ENCODE results near the gene FAM13B. TPM values are rescaled to one million over a fixed set of nuclear protein-coding genes. Genes with fewer than 3 reads are reported as not detected.

FAM13B gene
- total and polyA plus RNA-seq, 9 of the 15 experiments (the other 6 are each of a cell fraction or from before 2014, with no cell fraction given): 2.3 to 21.6 (median 14.1) TPM

- TF ChIP-seq E2F8 (IDR thresholded peaks at IDR 0.05; ENCODE audit: low read depth, partially characterized antibody) (no peak), MNT (conservative IDR thresholded peaks at IDR 0.05) (peak in 1 of 2 experiments; percentile 53; a peak in 1 of 4 replicates), PHB (CRISPR knock-in tag; IDR thresholded peaks at IDR 0.05) (no peak), CBX3 (IDR thresholded peaks at IDR 0.05; ENCODE audit: borderline replicate concordance in 1 of 2, low read length in 2 of 2) (peak in 1 of 2 experiments; percentile 84; a peak in 1 of 3 replicates), BACH1 (tag; IDR thresholded peaks at IDR 0.05) (peak; percentile 37; the same call in 1 of the 2 replicates), NONO (IDR thresholded peaks at IDR 0.05; ENCODE audit: low read depth in 2 of 2, low read length in 1 of 2) (peak; percentile 8 to 69; a peak in 1 of 4 replicates), HIVEP1 (CRISPR knock-in tag; IDR thresholded peaks at IDR 0.05) (no peak), KLF6 (CRISPR knock-in tag; IDR thresholded peaks at IDR 0.05; ENCODE audit: borderline replicate concordance) (no peak), NFRKB (IDR thresholded peaks at IDR 0.05; ENCODE audit: low read depth) (0 out of 2 replicates have a peak, but pooled peaks have one; percentile 51)
- TF ChIP-seq, protein P1, sequence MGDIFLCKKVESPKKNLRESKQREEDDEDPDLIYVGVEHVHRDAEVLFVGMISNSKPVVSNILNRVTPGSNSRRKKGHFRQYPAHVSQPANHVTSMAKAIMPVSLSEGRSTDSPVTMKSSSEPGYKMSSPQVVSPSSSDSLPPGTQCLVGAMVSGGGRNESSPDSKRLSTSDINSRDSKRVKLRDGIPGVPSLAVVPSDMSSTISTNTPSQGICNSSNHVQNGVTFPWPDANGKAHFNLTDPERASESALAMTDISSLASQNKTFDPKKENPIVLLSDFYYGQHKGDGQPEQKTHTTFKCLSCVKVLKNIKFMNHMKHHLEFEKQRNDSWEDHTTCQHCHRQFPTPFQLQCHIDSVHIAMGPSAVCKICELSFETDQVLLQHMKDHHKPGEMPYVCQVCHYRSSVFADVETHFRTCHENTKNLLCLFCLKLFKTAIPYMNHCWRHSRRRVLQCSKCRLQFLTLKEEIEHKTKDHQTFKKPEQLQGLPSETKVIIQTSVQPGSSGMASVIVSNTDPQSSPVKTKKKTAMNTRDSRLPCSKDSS (IDR thresholded peaks at IDR 0.05; ENCODE audit: low read depth, partially characterized antibody): no peak
These were observed 143.8 kb downstream of the FAM13B start, which contains the start of gene PKD2L2 (continued) for GRCh38 chr5:137888863-137889759.
